K562 (cell line): ENCODE results near the gene PRKCSH. TPM values are rescaled to one million over a fixed set of nuclear protein-coding genes. Genes with fewer than 3 reads are reported as not detected.
"Not testable (repeated sequence)": the region's sequence is repeated elsewhere in the genome, so short reads cannot be mapped to it uniquely, and the experiment has no call there.

Experiments used
- ATAC-seq: fragments of 200-7000 bp; cut with Tn5 transposase; 3 replicates; pipeline ENCODE4 v1.9.1; 2020; ENCODE audit warnings: moderate library complexity
- BruUV-seq: library from RNA; stranded (reverse); fragments of 400-500 nt; replicated peaks from 2 replicates; lab custom pipeline; 2021; lab: Mats Ljungman, UMichigan
- CTCF ChIA-PET: fragments of 300-600 bp; formaldehyde crosslinking; extraction: SDS; loops from one replicate; lab custom pipeline; 2021; ENCODE audit warnings: low intra/inter-chr PET ratio; lab: Yijun Ruan, JAX
- POLR2A ChIA-PET: fragments of 300-600, 350-650 bp; sonication (Branson Sonifier 250); formaldehyde crosslinking; extraction: SDS; loops from one replicate; lab custom pipeline; 2021; ENCODE audit warnings: antibody characterized with exemption, inconsistent platforms; lab: Yijun Ruan, JAX
- DNase-seq, 4 experiments: peaks; one replicate each; pipeline versions ENCODE4 v3.0.0 to v3.0.0-alpha.2; 2011 to 2018; ENCODE audit warnings: low spot score in 3 of 4, mixed read lengths in 3 of 4; ENCODE audit errors: extremely low read depth in 1 of 4
- FAIRE-seq: peaks from 2 replicates; lab custom pipeline; 2011; peaks lifted over from hg19 to GRCh38; lab: Jason Lieb, UNC
- H2AFZ ChIP-seq: 2 replicates; pipeline ENCODE4 v1.6.0; 2011; ENCODE audit warnings: low read depth, low read length, control low read depth, inconsistent platforms
- H3K27ac ChIP-seq: fragments of 200-600 bp; 3 replicates; pipeline ENCODE4 v1.8.0; 2011; ENCODE audit warnings: low read depth, mild to moderate bottlenecking, control low read depth, inconsistent platforms, low read length, moderate library complexity, mixed read lengths; ENCODE audit errors: extremely low read depth
- H3K27me3 ChIP-seq, 2 experiments: fragments of 300-600 bp in 1 of 2; 2 replicates in 1 of 2; 3 replicates in 1 of 2; pipeline versions ENCODE4 v1.6.0 to v1.8.0; 2011; ENCODE audit warnings: inconsistent platforms in 2 of 2, low read length in 2 of 2, mild to moderate bottlenecking in 1 of 2, mixed read lengths in 1 of 2, moderate library complexity in 1 of 2; ENCODE audit not compliant: control insufficient read depth in 2 of 2, insufficient read depth in 2 of 2
- H3K36me3 ChIP-seq: fragments of 300-600 bp; 3 replicates; pipeline ENCODE4 v1.8.0; 2011; ENCODE audit warnings: mild to moderate bottlenecking, low read length, inconsistent platforms; ENCODE audit not compliant: control insufficient read depth, insufficient read depth
- H3K4me1 ChIP-seq, 2 experiments: fragments of 200-600 bp in 1 of 2; replicated peaks in 1 of 2; 2 replicates in 1 of 2; 3 replicates in 1 of 2; pipeline versions ENCODE4 v1.5.1 to v1.8.0; 2011; ENCODE audit warnings: inconsistent platforms in 2 of 2, low read length in 2 of 2, mild to moderate bottlenecking in 1 of 2, mixed read lengths in 1 of 2, moderate library complexity in 1 of 2; ENCODE audit not compliant: control insufficient read depth in 2 of 2, insufficient read depth in 2 of 2
- H3K4me2 ChIP-seq: 2 replicates; pipeline ENCODE4 v1.6.1; 2011; ENCODE audit warnings: low read length, control low read depth, inconsistent platforms, mixed read lengths; ENCODE audit not compliant: insufficient read depth
- H3K4me3 ChIP-seq: fragments of 200-600 bp; sonication (generic), shearing (Covaris generic); 2 replicates; pipeline ENCODE4 v1.5.1; 2016; ENCODE audit warnings: control low read depth, inconsistent platforms
- H3K79me2 ChIP-seq: fragments of 200-600 bp; 3 replicates; pipeline ENCODE4 v1.8.0; 2011; ENCODE audit warnings: low read length, inconsistent platforms; ENCODE audit not compliant: control insufficient read depth, insufficient read depth
- H3K9ac ChIP-seq, 2 experiments: 2 replicates each; pipeline versions ENCODE4 v1.6.0 to v1.6.1; 2011; ENCODE audit warnings: low read depth in 2 of 2, low read length in 2 of 2, control low read depth in 1 of 2, inconsistent platforms in 1 of 2, mild to moderate bottlenecking in 1 of 2, mixed read lengths in 1 of 2; ENCODE audit not compliant: insufficient read depth in 1 of 2
- H3K9me1 ChIP-seq: one replicate; pipeline ENCODE4 v1.6.0; 2011; ENCODE audit warnings: inconsistent platforms, mild to moderate bottlenecking, low read length, moderate library complexity; ENCODE audit not compliant: control insufficient read depth, insufficient read depth
- H3K9me3 ChIP-seq: replicated peaks from 2 replicates; pipeline ENCODE4 v1.5.1; 2011; ENCODE audit warnings: low read depth, low read length, inconsistent platforms; ENCODE audit not compliant: control insufficient read depth, insufficient read depth
- H4K20me1 ChIP-seq: replicated peaks from 2 replicates; pipeline ENCODE4 v1.6.1; 2011; ENCODE audit warnings: low read length, inconsistent platforms, mixed read lengths; ENCODE audit not compliant: control insufficient read depth, insufficient read depth
- BCOR ChIP-seq: fragments of 450-650 bp; IDR thresholded peaks from 2 replicates; pipeline ENCODE4 v1.6.1; 2016
- SIRT6 ChIP-seq: IDR thresholded peaks from one replicate; pipeline ENCODE4 v1.6.1; 2012; ENCODE audit warnings: low read depth, mild to moderate bottlenecking, control low read depth, inconsistent platforms, low read length, moderate library complexity
- ZNF121 ChIP-seq: sonication (generic); formaldehyde crosslinking; conservative IDR thresholded peaks from 2 replicates; pipeline ENCODE4 v1.8.0; 2022; ENCODE audit warnings: missing genetic modification reagents
- WGBS: fragments of 100-300 bp; shearing (Covaris generic); methylation state at CpG from one replicate; pipeline ENCODE4 v1.1.6; 2016; ENCODE audit warnings: low coverage, mixed read lengths; ENCODE audit not compliant: insufficient coverage; ENCODE audit errors: missing lambda C conversion rate; 5-methylcytosine and 5-hydroxymethylcytosine counted together
- in situ Hi-C: fragments of 300-500 bp; cut with MboI; formaldehyde crosslinking; loops from 4 replicates; pipeline ENCODE4 v1.15.0; 2018; ENCODE audit warnings: inconsistent platforms, mixed read lengths
- intact Hi-C: fragments of 100-400 bp; cut with micrococcal nuclease; formaldehyde crosslinking; loops from 2 replicates; pipeline ENCODE4 v1.14.2; 2022
- polyA plus RNA-seq, 8 experiments: library from polyadenylated mRNA; depleted of rRNA in 4 of 8; stranded (reverse) in 5 of 8; unstranded in 3 of 8; fragments of >200 nt; fragmentation: Nextera tagmentation in 2 of 8; fragmentation: Illumina TruSeq in 1 of 8; extraction: Ambion mirVana in 2 of 8; extraction: Trizol in 1 of 8; gene quantifications; 2 replicates each; pipeline versions ENCODE4 v1.2.1 to v1.2.3, GENCODE V29; 2011 to 2014; ENCODE audit warnings: inconsistent platforms in 1 of 8, missing spikeins in 1 of 8
- total RNA-seq, 7 experiments: library from RNA; depleted of rRNA in 6 of 7; stranded (reverse); fragments of >200 nt in 6 of 7; fragmentation: Illumina TruSeq in 2 of 7; extraction: Trizol in 2 of 7; gene quantifications; 2 replicates each; pipeline versions ENCODE4 v1.2.1 to v1.2.3, GENCODE V29; 2011 to 2021; ENCODE audit warnings: low replicate concordance in 1 of 7

Gene PRKCSH
- total and polyA plus RNA-seq, 9 of the 15 experiments (the other 6 are each of a cell fraction or from before 2014, with no cell fraction given), result 2.3 to 297 (median 48.1) TPM

GRCh38 chr19:11453468-11454341 is 18.3 kb downstream of the PRKCSH start (continued):
- TF ChIP-seq SIRT6, result no peak

- H2AFZ ChIP-seq, FAIRE-seq, H3K4me2 ChIP-seq, BruUV-seq, H3K9ac ChIP-seq, intact Hi-C loops, H3K9me3 ChIP-seq, H3K27me3 ChIP-seq, DNase-seq, H3K79me2 ChIP-seq, H3K27ac ChIP-seq, POLR2A ChIA-PET, H3K4me3 ChIP-seq, ATAC-seq, H3K9me1 ChIP-seq, H4K20me1 ChIP-seq, in situ Hi-C loops, H3K36me3 ChIP-seq: not testable (repeated sequence)
- WGBS, result 28% methylated on average over 6 of the region's 9 CpGs
- CTCF ChIA-PET, result interaction anchor here (0.6 kb wide), 1 partner anchor 49 kb away, joined by 4 read pairs; no protein-coding TSS in a partner anchor
- TF ChIP-seq ZNF121 (CRISPR knock-in tag) (peak; percentile 80), BCOR (0 out of 2 replicates have a peak, but pooled peaks have one; percentile 31)
- peaks cover 0 to 47% of the 10 kb centered on the region in 2 experiments; a peak in 3 of 5 replicates for H3K4me1 ChIP-seq
Observed at GRCh38 chr19:11455233-11455554, 19.8 kb downstream of the PRKCSH start.
